NOMO-1 treated with DMSO at 0.1 percent for 48 hours (cell line): ENCODE measurements around the gene EXOC4.

ENCODE experiments used
- DNase-seq: peaks from one replicate; lab custom pipeline; 2025; ENCODE audit not compliant: unreplicated experiment; lab: John Stamatoyannopoulos, UW

EXOC4 gene

GRCh38 chr7:134014935-134015334, 762.1 kb downstream of the EXOC4 start:
- DNase-seq: peak; percentile 7

- DNase-seq: no peak
Observed at GRCh38 chr7:134016223-134016941, 763.5 kb downstream of the EXOC4 start.

- DNase-seq: no peak
Observed at GRCh38 chr7:134016942-134017303, 764.0 kb downstream of the EXOC4 start.

GRCh38 chr7:134018306-134018705, 765.4 kb downstream of the EXOC4 start:
- no peak for DNase-seq

GRCh38 chr7:134019251-134019650, 766.4 kb downstream of the EXOC4 start:
- DNase-seq: no peak

- DNase-seq: no peak
Observed at GRCh38 chr7:134021836-134022235, 769.0 kb downstream of the EXOC4 start.

GRCh38 chr7:134022286-134022911, 769.5 kb downstream of the EXOC4 start:
- no peak for DNase-seq

GRCh38 chr7:134024739-134025138, 771.9 kb downstream of the EXOC4 start:
- no peak for DNase-seq

GRCh38 chr7:134028853-134029252, 776.0 kb downstream of the EXOC4 start:
- DNase-seq: no peak

GRCh38 chr7:134029743-134030142, 776.9 kb downstream of the EXOC4 start:
- DNase-seq: no peak

- DNase-seq: no peak
Observed at GRCh38 chr7:134030460-134030865, 777.6 kb downstream of the EXOC4 start.

GRCh38 chr7:134031835-134032617, 779.1 kb downstream of the EXOC4 start:
- no peak for DNase-seq

GRCh38 chr7:134034652-134035051, 781.8 kb downstream of the EXOC4 start:
- DNase-seq: no peak

- no peak for DNase-seq
Observed at GRCh38 chr7:134037991-134038390, 785.1 kb downstream of the EXOC4 start.

- no peak for DNase-seq
Observed at GRCh38 chr7:134040988-134041387, 788.1 kb downstream of the EXOC4 start.

GRCh38 chr7:134041477-134041876, 788.6 kb downstream of the EXOC4 start:
- DNase-seq: no peak

GRCh38 chr7:134042307-134042706, 789.4 kb downstream of the EXOC4 start:
- DNase-seq: peak; percentile 65

- DNase-seq: no peak
Observed at GRCh38 chr7:134044682-134045081, 791.8 kb downstream of the EXOC4 start.

GRCh38 chr7:134045716-134046115, 792.8 kb downstream of the EXOC4 start:
- no peak for DNase-seq

- no peak for DNase-seq
Observed at GRCh38 chr7:134046594-134047128, 793.8 kb downstream of the EXOC4 start.

- no peak for DNase-seq
Observed at GRCh38 chr7:134047675-134048074, 794.8 kb downstream of the EXOC4 start.

GRCh38 chr7:134048166-134048565, 795.3 kb downstream of the EXOC4 start:
- DNase-seq: no peak
